Measurements from ENCODE around the gene GMPPB. TPM values are rescaled to one million over a fixed set of nuclear protein-coding genes. Genes with fewer than 3 reads are reported as not detected.

GMPPB gene
- total and polyA plus RNA-seq, 2 of the 8 experiments (the other 6 are each of a cell fraction or from before 2014, with no cell fraction given) = 20.9 to 23.9 TPM

DNA sequence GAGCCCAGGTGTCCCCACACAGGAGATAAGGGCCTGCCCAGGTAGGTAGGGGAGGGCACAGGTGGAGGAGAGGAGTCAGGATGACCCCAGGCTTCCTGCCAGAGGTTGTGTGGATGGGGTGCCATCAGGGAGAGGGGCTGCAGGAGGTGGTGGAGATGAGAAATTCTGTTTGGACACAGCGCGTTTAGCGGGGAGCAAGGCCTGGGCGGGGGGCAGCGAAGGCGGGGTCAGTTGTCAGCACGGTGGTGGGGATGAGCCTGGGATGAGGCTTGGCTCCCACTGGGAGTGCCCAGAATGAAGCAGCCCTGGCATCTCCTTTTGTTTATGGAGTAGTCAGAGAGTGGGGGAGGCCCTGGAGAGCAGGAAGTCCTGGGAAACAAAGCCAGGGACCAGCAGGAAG, 19.8 kb downstream of the GMPPB start (continued):
- no peak for TF ChIP-seq KDM1A (IDR thresholded peaks at IDR 0.05; ENCODE audit: borderline replicate concordance, low read length)
- TF ChIP-seq, protein P1, sequence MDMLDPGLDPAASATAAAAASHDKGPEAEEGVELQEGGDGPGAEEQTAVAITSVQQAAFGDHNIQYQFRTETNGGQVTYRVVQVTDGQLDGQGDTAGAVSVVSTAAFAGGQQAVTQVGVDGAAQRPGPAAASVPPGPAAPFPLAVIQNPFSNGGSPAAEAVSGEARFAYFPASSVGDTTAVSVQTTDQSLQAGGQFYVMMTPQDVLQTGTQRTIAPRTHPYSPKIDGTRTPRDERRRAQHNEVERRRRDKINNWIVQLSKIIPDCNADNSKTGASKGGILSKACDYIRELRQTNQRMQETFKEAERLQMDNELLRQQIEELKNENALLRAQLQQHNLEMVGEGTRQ (IDR thresholded peaks at IDR 0.05; ENCODE audit: low read length) = no peak
- no peak for TF ChIP-seq NANOG (IDR thresholded peaks at IDR 0.05; ENCODE audit: insufficient read depth, low read depth, low read length, poor library complexity, severe bottlenecking)
- no peak for TF ChIP-seq PHF8 (conservative IDR thresholded peaks at IDR 0.05; ENCODE audit: low read depth, low read length)
- TF ChIP-seq TAF1 (IDR thresholded peaks at IDR 0.05; ENCODE audit: low read depth, low read length) = no peak
- TF ChIP-seq MAFK (IDR thresholded peaks at IDR 0.05; ENCODE audit: low read depth, low read length) = no peak
- no peak for TF ChIP-seq TBP (IDR thresholded peaks at IDR 0.05; ENCODE audit: low read depth, low read length)
- TF ChIP-seq SIX5 (IDR thresholded peaks at IDR 0.05; ENCODE audit: low read depth, low read length) = no peak
- no peak for TF ChIP-seq RFX5 (IDR thresholded peaks at IDR 0.05; ENCODE audit: borderline replicate concordance, low read depth, low read length)

Data from H1 (cell line).